Stomach (tissue), 4 donors: ENCODE results near the gene CIAO2A.

Experiments
- POLR2A ChIP-seq, 4 donors: fragments of 450-650 bp; IDR thresholded peaks; one replicate each; pipeline ENCODE4 v1.6.1; 2016; ENCODE audit warnings: antibody characterized with exemption in 4 of 4, control low read depth in 2 of 4, mild to moderate bottlenecking in 1 of 4, moderate library complexity in 1 of 4
- TF ChIP-seq, protein P1 (sequence below), 7 experiments: fragments of 450-650 bp in 4 of 7; fragments of 200-600 bp in 3 of 7; sonication (generic) in 3 of 7; IDR thresholded peaks; one replicate each; pipeline ENCODE4 v1.5.1; 2016 to 2019; ENCODE audit warnings: antibody characterized with exemption in 7 of 7, control low read depth in 2 of 7, mild to moderate bottlenecking in 1 of 7

DNA sequence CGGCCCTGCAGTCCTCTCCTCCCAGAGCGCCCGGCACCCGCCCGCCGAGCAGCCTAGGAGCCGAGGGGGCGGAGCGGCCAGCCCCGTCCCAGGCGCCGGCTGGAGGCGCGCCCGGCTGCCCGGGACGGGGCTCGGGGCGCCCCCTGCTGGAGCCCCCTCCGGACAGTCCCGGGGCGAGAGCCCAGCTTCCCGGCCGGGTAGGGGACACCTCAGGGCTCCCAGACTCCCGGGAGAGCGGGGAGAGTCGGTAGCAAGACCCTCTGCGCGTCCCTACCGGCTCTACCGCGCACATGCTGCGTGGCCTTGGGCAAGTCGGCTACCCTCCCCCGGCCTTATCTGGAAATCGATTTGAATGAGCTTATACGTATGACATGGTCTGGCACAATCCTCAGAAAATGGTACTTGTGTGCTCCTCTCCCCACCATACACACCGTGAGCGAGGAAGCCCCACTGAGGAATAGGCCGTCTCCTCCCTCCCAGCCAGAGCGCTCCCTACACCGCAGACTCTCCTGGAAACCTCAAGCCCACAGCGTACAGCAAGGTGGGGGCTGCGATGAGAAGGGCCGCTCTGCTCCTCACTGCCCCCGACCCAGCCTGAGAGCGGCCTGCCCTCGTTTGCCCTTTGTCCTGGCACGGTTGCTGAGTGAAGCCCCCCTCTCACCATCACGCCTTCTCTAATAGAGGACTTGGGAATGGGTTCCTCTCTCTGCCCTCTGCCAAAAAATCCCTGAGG, 47.1 kb downstream of the CIAO2A start, which contains the start of gene DAPK2:
- TF ChIP-seq POLR2A (IDR thresholded peaks at IDR 0.05) = no peak
- TF ChIP-seq, protein P1, sequence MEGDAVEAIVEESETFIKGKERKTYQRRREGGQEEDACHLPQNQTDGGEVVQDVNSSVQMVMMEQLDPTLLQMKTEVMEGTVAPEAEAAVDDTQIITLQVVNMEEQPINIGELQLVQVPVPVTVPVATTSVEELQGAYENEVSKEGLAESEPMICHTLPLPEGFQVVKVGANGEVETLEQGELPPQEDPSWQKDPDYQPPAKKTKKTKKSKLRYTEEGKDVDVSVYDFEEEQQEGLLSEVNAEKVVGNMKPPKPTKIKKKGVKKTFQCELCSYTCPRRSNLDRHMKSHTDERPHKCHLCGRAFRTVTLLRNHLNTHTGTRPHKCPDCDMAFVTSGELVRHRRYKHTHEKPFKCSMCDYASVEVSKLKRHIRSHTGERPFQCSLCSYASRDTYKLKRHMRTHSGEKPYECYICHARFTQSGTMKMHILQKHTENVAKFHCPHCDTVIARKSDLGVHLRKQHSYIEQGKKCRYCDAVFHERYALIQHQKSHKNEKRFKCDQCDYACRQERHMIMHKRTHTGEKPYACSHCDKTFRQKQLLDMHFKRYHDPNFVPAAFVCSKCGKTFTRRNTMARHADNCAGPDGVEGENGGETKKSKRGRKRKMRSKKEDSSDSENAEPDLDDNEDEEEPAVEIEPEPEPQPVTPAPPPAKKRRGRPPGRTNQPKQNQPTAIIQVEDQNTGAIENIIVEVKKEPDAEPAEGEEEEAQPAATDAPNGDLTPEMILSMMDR (IDR thresholded peaks at IDR 0.05) = peak in 5 of 7 experiments; percentile 41 to 90 (median 69)
